CD4-positive, alpha-beta T cell treated with Interferon gamma for 1 hour (primary cell): ENCODE results near the gene AASDHPPT.
A peak's percentile ranks its signal among the peaks of the same experiment; 100 is the strongest.
"Not testable (repeated sequence)": the region's sequence is repeated elsewhere in the genome, so short reads cannot be mapped to it uniquely, and the experiment has no call there.

Source experiments
- DNase-seq: peaks from one replicate; pipeline ENCODE4 v3.0.0-alpha.2; 2020

AASDHPPT gene, protein sequence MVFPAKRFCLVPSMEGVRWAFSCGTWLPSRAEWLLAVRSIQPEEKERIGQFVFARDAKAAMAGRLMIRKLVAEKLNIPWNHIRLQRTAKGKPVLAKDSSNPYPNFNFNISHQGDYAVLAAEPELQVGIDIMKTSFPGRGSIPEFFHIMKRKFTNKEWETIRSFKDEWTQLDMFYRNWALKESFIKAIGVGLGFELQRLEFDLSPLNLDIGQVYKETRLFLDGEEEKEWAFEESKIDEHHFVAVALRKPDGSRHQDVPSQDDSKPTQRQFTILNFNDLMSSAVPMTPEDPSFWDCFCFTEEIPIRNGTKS

GRCh38 chr11:106077609-106078455, at the start of gene AASDHPPT:
AASDHPPT (plus strand) TSS chr11:106077662; CDS start chr11:106077711, 49 bp downstream.
- DNase-seq: no peak

GRCh38 chr11:106030609-106031008, 46.9 kb upstream of the AASDHPPT start:
- DNase-seq: no peak

DNA sequence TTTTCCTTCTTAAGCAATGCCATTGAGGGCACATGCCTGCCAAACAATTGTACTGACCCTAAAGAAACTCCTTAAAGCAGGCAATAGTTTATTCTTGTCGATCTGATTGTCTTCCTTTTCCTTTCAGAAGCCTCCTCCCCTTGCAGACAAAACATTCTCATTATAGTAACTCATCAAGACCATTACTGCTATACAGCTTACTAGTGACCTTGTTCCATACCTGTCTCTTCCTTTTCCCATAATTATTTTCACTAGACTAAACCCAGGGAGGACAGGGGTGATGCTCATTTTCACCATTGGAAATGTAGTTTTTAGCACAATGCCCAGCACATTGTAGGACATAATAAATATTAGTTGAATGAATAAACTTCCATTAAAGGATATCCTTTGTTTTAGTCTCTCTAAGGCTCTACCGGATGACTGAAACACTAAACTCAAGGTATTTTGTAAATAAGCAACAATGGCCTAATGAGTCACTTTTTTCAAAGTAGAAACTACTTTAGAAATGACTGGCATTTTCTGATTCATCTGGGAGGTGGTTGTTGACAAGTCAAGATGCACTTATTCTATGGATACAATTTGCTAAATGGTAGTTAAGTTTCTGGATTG, 46.2 kb upstream of the AASDHPPT start:
- no peak for DNase-seq

- no peak for DNase-seq
Observed at GRCh38 chr11:106031936-106032335, 45.5 kb upstream of the AASDHPPT start.

GRCh38 chr11:106032861-106033260, 44.6 kb upstream of the AASDHPPT start:
- DNase-seq: no peak

- DNase-seq: no peak
Observed at GRCh38 chr11:106043540-106043939, 33.9 kb upstream of the AASDHPPT start.

- DNase-seq: no peak
Observed at GRCh38 chr11:106047631-106048030, 29.8 kb upstream of the AASDHPPT start.

DNA sequence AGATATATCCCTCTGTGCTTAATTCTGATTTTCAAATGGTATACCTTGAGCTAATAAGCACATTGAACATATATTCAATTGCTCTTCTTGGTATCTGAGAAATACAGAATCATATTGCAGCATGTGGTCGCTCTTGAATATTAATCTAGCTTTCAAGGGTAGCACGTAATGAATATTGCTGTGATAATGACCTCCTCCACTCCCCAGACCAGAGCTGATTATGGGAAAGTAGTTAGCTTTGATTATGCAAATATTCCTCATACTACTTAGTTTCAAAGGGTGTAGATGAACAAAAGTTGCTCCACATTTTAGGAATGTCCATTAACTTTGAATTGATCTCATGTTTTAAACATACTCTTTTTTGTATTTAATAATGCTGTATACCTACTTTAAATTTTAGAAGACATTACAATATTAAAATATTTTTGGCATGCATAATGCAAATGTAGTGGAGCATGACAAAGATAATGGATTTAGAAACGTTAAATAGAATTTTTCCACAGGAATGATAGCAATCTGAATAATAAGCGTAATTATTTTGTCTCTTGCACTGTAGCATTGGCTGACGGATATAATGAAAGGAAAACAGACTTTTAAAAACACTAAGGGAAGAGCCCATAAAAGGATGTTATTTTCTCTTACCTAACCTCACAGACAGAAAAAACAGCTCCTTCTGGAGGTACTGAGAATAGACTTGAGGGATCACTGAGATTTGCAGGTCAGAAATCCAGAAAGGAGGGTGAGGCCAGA, 27.6 kb upstream of the AASDHPPT start:
- no peak for DNase-seq

DNA sequence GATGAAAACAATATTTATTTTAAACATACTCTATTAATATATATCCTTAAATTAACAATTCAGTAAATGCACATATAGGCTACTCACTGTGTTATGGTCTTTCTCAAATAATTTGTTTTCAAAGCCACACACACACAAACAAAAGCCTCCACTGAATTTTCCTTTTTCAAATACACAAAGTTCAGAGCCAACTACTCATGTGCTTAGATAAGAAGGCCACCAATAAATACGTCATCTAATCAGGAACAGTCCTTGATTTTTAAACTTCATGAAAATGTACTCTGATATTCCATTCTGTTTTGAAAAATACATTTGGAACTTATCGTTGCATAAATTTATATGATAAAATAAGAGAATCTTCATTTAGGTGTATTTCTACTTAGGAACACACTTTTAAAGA, 26.4 kb upstream of the AASDHPPT start:
- no peak for DNase-seq

DNA sequence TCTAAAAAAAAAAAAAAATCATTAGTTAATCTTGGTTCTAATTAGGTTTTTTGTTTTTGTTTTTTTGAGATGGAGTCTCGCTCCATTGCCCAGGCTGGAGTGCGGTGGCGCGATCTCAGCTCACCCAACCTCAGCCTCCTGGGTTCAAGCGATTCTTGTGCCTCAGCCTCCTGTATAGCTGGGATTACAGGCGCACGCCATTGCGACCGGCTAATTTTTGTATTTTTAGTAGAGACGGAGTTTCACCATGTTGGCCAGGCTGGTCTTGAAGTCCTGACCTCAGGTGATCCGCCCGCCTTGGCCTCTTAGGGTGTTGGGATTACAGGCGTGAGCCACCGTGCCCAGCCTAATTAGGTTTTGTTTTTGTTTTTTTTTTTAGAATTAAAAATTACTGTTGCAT, 19.1 kb upstream of the AASDHPPT start:
- not testable (repeated sequence) for DNase-seq

GRCh38 chr11:106059617-106060016, 17.8 kb upstream of the AASDHPPT start:
- DNase-seq: no peak

GRCh38 chr11:106061249-106061784, 16.1 kb upstream of the AASDHPPT start:
- no peak for DNase-seq

- no peak for DNase-seq
Observed at GRCh38 chr11:106061954-106062949, 15.2 kb upstream of the AASDHPPT start.

DNA sequence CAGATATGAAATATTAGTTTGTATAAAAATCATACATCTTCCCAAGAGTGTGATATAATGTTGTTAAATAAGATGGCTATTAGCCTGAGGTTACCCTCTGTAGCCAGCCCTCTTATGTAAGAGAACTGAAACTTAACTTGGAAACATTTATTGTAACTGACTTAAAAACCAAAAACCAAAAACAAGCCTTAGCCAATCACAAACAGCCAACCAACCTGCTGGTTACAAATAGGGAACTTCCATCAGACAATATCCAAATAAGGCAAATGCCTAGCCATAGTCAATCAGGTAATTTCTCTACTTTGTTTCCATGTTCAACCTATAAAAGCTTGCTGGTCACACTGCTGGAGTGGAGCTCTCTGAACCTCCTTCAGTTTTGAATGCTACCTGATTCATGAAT, 14.5 kb upstream of the AASDHPPT start:
- DNase-seq: no peak

DNA sequence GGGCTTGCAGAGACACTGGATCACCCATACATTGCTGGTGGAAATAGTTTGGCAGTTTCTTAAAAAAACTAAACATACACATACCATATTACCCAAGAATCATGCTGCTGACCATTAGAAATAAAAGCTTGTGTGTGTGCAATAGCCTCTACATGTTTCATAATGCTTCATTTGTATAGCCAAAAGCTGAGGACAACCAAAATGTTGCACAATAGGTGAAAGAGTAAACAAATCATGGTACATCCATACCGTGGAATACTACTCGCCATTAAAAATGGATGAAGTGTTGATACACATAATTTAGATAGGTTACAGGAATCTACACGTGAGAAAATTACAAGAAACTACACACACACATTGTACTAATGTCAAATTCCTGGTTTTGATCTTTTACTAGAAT, 6.9 kb upstream of the AASDHPPT start:
- DNase-seq: no peak

DNA sequence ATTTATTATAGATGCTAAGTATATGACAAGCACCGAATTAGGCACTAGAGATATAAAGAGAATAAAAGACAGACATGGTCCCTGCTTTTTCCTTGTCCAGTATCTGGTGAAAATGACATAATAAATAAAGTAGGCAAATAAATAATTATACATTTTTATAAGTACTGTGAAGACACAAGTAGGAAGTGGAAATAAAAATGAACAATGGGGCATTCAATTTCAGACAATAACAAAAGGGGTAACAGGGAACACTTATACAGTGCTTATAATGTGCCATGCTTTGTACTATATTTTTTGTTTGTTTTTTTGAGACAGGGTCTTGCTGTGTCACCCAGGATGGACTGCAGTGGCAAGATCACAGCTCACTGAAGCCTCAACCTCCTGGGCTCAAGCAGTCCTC, 4.7 kb upstream of the AASDHPPT start:
- DNase-seq: no peak

- DNase-seq: no peak
Observed at GRCh38 chr11:106076171-106076918, 1.1 kb upstream of the AASDHPPT start.

DNA sequence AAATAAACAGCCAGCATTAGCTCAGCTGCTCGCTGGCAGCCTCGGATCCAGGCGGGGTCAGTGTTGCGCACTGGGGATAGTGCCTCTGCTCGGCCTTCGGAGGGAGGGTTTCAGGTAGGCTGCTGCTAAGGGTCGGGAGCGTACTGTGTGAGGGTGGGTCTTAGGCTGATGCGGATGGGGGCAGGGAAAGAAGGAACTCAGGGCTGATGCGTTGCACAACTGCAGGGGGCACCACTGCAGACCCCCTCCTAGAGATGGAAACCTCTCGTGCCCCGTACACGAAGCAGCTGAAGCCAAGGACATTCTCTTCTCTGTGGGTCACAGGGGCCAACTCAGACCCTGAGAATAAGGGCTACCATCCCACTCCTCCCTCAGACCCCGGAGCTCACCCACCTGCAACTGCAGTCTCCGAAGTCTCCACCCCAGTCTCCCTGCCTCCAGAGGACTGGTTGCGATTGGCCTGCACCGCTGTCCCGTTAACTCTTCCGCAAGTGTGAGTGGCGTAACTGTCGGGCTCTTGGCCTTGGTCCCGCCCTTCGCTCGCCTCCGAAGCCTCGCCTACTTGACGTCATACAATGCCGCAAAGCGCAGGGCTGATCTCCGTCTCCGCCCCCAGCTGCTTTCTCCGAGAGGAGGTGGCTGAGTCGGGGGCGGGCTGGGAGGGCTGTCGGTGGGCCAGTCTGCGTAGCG, 398 bp upstream of the AASDHPPT start, which contains the start of gene KBTBD3:
Gene KBTBD3 (minus strand): TSS at position 429 of the 690 bp plus-strand sequence. CDS start 18,250 bp downstream, outside the sequence.
- DNase-seq: peak; percentile 98

- DNase-seq: no peak
Observed at GRCh38 chr11:106082096-106082495, 4.6 kb downstream of the AASDHPPT start.

- DNase-seq: no peak
Observed at GRCh38 chr11:106086135-106086534, 8.7 kb downstream of the AASDHPPT start.
